SU-DHL-6 (cell line): ENCODE measurements around the gene NUDT4.

Source experiments
- CTCF ChIP-seq: fragments of 200-600 bp; sonication (generic); IDR thresholded peaks from one replicate; pipeline ENCODE4 v1.5.1; 2017; ENCODE audit warnings: antibody characterized with exemption, mild to moderate bottlenecking, low read length, moderate library complexity; ENCODE audit not compliant: insufficient read depth, poor library complexity, severe bottlenecking
- EZH2phosphoT487 ChIP-seq: fragments of 200-600 bp; sonication (generic), shearing (Covaris generic); conservative IDR thresholded peaks from 2 replicates; pipeline ENCODE4 v1.6.1; 2018; ENCODE audit warnings: mild to moderate bottlenecking, antibody characterized with exemption, low read length, moderate library complexity, mixed read lengths

DNA sequence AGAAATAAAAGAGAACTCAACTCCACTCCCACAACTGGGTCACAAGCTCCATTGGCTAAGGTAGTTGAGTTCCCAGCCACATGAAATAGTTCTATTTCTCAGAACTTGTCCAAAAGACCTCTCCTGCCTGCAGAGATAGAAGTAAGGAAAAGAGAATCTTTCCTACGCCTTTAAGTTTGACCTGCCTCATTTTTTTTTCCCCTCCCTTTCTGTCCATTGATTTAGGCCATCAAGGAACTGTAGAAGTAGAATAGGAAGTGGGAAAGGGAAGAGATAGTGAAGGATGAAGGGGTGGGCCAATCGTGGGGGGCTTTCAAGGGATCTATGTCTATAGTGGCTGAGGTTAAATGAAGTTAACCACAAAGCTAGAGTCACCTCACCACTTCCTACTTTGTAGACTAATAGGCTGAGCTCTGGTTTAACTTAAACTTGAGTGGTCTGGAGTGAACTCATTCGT, 13.9 kb upstream of the NUDT4 start:
- TF ChIP-seq CTCF (no peak), EZH2phosphoT487 (no peak)
